Tibial nerve (tissue), 4 donors: Measurements from ENCODE around the gene IL1RL1.
"Not testable (repeated sequence)": the region's sequence is repeated elsewhere in the genome, so short reads cannot be mapped to it uniquely, and the experiment has no call there.

Source experiments
- EP300 ChIP-seq, 2 donors: sonication (generic); formaldehyde crosslinking; IDR thresholded peaks; one replicate each; pipeline ENCODE4 v1.6.1; 2017; ENCODE audit warnings: antibody characterized with exemption in 2 of 2, mild to moderate bottlenecking in 1 of 2
- POLR2A ChIP-seq, 2 donors: fragments of 450-650 bp; IDR thresholded peaks; one replicate each; pipeline ENCODE4 v1.6.1; 2017; ENCODE audit warnings: antibody characterized with exemption in 2 of 2, mild to moderate bottlenecking in 2 of 2, moderate library complexity in 2 of 2
- TF ChIP-seq, protein P1 (sequence below), 5 experiments: fragments of 200-600 bp in 3 of 5; fragments of 450-650 bp in 2 of 5; sonication (generic) in 3 of 5; IDR thresholded peaks; one replicate each; pipeline ENCODE4 v1.5.1; 2016 to 2019; ENCODE audit warnings: antibody characterized with exemption in 5 of 5, mild to moderate bottlenecking in 3 of 5, moderate library complexity in 2 of 5

DNA sequence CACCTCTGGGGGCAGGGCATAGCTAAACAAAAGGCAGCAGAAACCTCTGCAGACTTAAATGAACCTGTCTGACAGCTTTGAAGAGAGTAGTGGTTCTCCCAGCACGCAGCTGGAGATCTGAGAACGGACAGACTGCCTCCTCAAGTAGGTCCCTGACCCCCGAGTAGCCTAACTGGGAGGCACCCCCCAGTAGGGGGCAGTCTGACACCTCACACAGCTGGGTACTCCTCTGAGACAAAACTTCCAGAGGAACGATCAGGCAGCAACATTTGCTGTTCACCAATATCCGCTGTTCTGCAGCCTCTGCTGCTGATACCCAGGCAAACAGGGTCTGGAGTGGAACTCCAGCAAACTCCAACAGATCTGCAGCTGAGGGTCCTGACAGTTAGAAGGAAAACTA lies 13.6 kb downstream of the IL1RL1 start:
- TF ChIP-seq POLR2A, EP300 (IDR thresholded peaks at IDR 0.05): not testable (repeated sequence)
- TF ChIP-seq, protein P1, sequence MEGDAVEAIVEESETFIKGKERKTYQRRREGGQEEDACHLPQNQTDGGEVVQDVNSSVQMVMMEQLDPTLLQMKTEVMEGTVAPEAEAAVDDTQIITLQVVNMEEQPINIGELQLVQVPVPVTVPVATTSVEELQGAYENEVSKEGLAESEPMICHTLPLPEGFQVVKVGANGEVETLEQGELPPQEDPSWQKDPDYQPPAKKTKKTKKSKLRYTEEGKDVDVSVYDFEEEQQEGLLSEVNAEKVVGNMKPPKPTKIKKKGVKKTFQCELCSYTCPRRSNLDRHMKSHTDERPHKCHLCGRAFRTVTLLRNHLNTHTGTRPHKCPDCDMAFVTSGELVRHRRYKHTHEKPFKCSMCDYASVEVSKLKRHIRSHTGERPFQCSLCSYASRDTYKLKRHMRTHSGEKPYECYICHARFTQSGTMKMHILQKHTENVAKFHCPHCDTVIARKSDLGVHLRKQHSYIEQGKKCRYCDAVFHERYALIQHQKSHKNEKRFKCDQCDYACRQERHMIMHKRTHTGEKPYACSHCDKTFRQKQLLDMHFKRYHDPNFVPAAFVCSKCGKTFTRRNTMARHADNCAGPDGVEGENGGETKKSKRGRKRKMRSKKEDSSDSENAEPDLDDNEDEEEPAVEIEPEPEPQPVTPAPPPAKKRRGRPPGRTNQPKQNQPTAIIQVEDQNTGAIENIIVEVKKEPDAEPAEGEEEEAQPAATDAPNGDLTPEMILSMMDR (IDR thresholded peaks at IDR 0.05) = not testable (repeated sequence)
